H1 (cell line): ENCODE data around the gene ACTR5. TPM values are rescaled to one million over a fixed set of nuclear protein-coding genes. Genes with fewer than 3 reads are reported as not detected.

Experiments used
- CTCF ChIA-PET: fragments of 300-600 bp; sonication (Branson Sonifier 250); formaldehyde crosslinking; loops from one replicate; lab custom pipeline; 2021; ENCODE audit not compliant: partially characterized antibody; lab: Charles Lee
- POLR2A ChIA-PET: fragments of 300-600 bp; sonication (Branson Sonifier 250); formaldehyde crosslinking; loops from one replicate; lab custom pipeline; 2021; ENCODE audit warnings: inconsistent platforms; ENCODE audit not compliant: partially characterized antibody; lab: Charles Lee
- DNase-seq, 2 experiments: peaks; one replicate each; pipeline versions ENCODE4 v3.0.0 to v3.0.0-alpha.2; 2010 to 2022; ENCODE audit warnings: low spot score in 2 of 2, low read depth in 1 of 2, mixed read lengths in 1 of 2
- FAIRE-seq: peaks from 2 replicates; lab custom pipeline; 2011; peaks lifted over from hg19 to GRCh38; lab: Jason Lieb, UNC
- H2AFZ ChIP-seq: 2 replicates; pipeline ENCODE4 v1.8.1; 2012; ENCODE audit warnings: low read length, inconsistent platforms
- H2AK5ac ChIP-seq: 2 replicates; pipeline ENCODE4 v1.6.1; 2013; ENCODE audit warnings: low read depth, low read length
- H2BK120ac ChIP-seq: replicated peaks from 2 replicates; pipeline ENCODE3; 2013; ENCODE audit warnings: low read depth, low read length, inconsistent platforms
- H2BK12ac ChIP-seq: 2 replicates; pipeline ENCODE4 v1.6.1; 2013; ENCODE audit warnings: low read depth, low read length
- H2BK15ac ChIP-seq: 2 replicates; pipeline ENCODE4 v1.6.1; 2013; ENCODE audit warnings: low read length
- H2BK20ac ChIP-seq: 2 replicates; pipeline ENCODE4 v1.6.1; 2013; ENCODE audit warnings: low read length
- H2BK5ac ChIP-seq: 2 replicates; pipeline ENCODE4 v1.6.1; 2013; ENCODE audit warnings: low read depth, low read length
- H3K14ac ChIP-seq: 2 replicates; pipeline ENCODE4 v1.6.1; 2013; ENCODE audit warnings: inconsistent platforms; ENCODE audit not compliant: insufficient read length
- H3K18ac ChIP-seq: 2 replicates; pipeline ENCODE4 v1.6.1; 2013; ENCODE audit warnings: low read length; ENCODE audit errors: extremely low read depth
- H3K23ac ChIP-seq: 2 replicates; pipeline ENCODE4 v1.6.1; 2013; ENCODE audit warnings: inconsistent platforms; ENCODE audit not compliant: insufficient read length
- H3K23me2 ChIP-seq: 2 replicates; pipeline ENCODE4 v1.6.1; 2013; ENCODE audit warnings: low read depth, low read length
- H3K27ac ChIP-seq: 2 replicates; pipeline ENCODE4 v1.6.1; 2011; ENCODE audit warnings: low read depth, low read length, inconsistent platforms
- H3K27me3 ChIP-seq, 4 experiments: replicated peaks in 1 of 4; 1 replicate in 1 of 4; 2 replicates in 3 of 4; pipeline versions ENCODE4 v1.6.1 to v1.8.1; 2011 to 2013; ENCODE audit warnings: low read length in 3 of 4, mild to moderate bottlenecking in 3 of 4, inconsistent platforms in 2 of 4, mixed read lengths in 2 of 4, moderate library complexity in 1 of 4; ENCODE audit not compliant: control insufficient read depth in 3 of 4, insufficient read depth in 3 of 4; ENCODE audit errors: extremely low read depth in 1 of 4
- H3K36me3 ChIP-seq, 4 experiments: 2 replicates each; pipeline versions ENCODE4 v1.6.1 to v1.8.1; 2011 to 2013; ENCODE audit warnings: mild to moderate bottlenecking in 4 of 4, low read length in 3 of 4, moderate library complexity in 2 of 4, control low read depth in 1 of 4, inconsistent platforms in 1 of 4; ENCODE audit not compliant: insufficient read depth in 4 of 4, control insufficient read depth in 2 of 4
- H3K4ac ChIP-seq: replicated peaks from 2 replicates; pipeline ENCODE3; 2013; ENCODE audit warnings: low read length, low read depth, mixed read lengths, inconsistent platforms; ENCODE audit not compliant: insufficient read length
- H3K4me1 ChIP-seq, 4 experiments: replicated peaks in 1 of 4; 1 replicate in 1 of 4; 2 replicates in 3 of 4; pipeline versions ENCODE4 v1.6.1 to v1.8.1; 2011 to 2013; ENCODE audit warnings: low read length in 3 of 4, inconsistent platforms in 2 of 4, mixed read lengths in 1 of 4; ENCODE audit not compliant: insufficient read depth in 4 of 4, control insufficient read depth in 3 of 4
- H3K4me2 ChIP-seq, 2 experiments: 2 replicates each; pipeline versions ENCODE4 v1.6.1 to v1.8.1; 2011 to 2013; ENCODE audit warnings: low read depth in 2 of 2, low read length in 2 of 2, control low read depth in 1 of 2, inconsistent platforms in 1 of 2, mild to moderate bottlenecking in 1 of 2; ENCODE audit not compliant: insufficient read depth in 1 of 2
- H3K4me3 ChIP-seq, 4 experiments: fragments of 200-600, 300-600 bp in 1 of 4; sonication (generic), shearing (Covaris generic), sonication (Bioruptor Twin) in 1 of 4; 2 replicates each; pipeline versions ENCODE4 v1.5.1 to v1.8.1; 2011 to 2016; ENCODE audit warnings: low read length in 4 of 4, low read depth in 3 of 4, control low read depth in 2 of 4, inconsistent platforms in 2 of 4, mild to moderate bottlenecking in 2 of 4, mixed read lengths in 1 of 4, moderate library complexity in 1 of 4; ENCODE audit not compliant: insufficient read depth in 2 of 4; ENCODE audit errors: extremely low read depth in 1 of 4
- H3K56ac ChIP-seq: replicated peaks from 2 replicates; pipeline ENCODE3; 2013; ENCODE audit warnings: low read depth, mild to moderate bottlenecking, mixed read lengths, low read length, inconsistent platforms; ENCODE audit not compliant: insufficient read length
- H3K79me1 ChIP-seq: 2 replicates; pipeline ENCODE4 v1.6.1; 2013; ENCODE audit warnings: low read depth, low read length, control low read depth
- H3K79me2 ChIP-seq, 2 experiments: 2 replicates each; pipeline versions ENCODE4 v1.6.1 to v1.8.1; 2012 to 2013; ENCODE audit warnings: low read length in 2 of 2, mild to moderate bottlenecking in 2 of 2, inconsistent platforms in 1 of 2; ENCODE audit not compliant: insufficient read depth in 2 of 2, control insufficient read depth in 1 of 2
- H3K9ac ChIP-seq, 4 experiments: replicated peaks in 1 of 4; 1 replicate in 1 of 4; 2 replicates in 3 of 4; pipeline versions ENCODE4 v1.6.1 to v1.8.1; 2011 to 2013; ENCODE audit warnings: low read depth in 3 of 4, low read length in 3 of 4, control low read depth in 2 of 4, mild to moderate bottlenecking in 2 of 4, moderate library complexity in 2 of 4, inconsistent platforms in 1 of 4; ENCODE audit errors: extremely low read depth in 1 of 4
- H3K9me3 ChIP-seq, 2 experiments: 2 replicates each; pipeline versions ENCODE4 v1.6.1 to v1.8.1; 2012 to 2013; ENCODE audit warnings: mild to moderate bottlenecking in 2 of 2, moderate library complexity in 2 of 2, control low read depth in 1 of 2, inconsistent platforms in 1 of 2, low read depth in 1 of 2, low read length in 1 of 2, mixed read lengths in 1 of 2; ENCODE audit not compliant: insufficient read depth in 2 of 2
- H4K20me1 ChIP-seq, 2 experiments: replicated peaks in 1 of 2; 2 replicates each; pipeline versions ENCODE3 to v1.8.1; 2011 to 2013; ENCODE audit warnings: inconsistent platforms in 2 of 2, low read length in 2 of 2, mild to moderate bottlenecking in 1 of 2; ENCODE audit not compliant: insufficient read depth in 2 of 2, control insufficient read depth in 1 of 2
- H4K5ac ChIP-seq: 2 replicates; pipeline ENCODE4 v1.6.1; 2013; ENCODE audit warnings: low read length, low read depth, mixed read lengths, inconsistent platforms; ENCODE audit not compliant: insufficient read length
- H4K8ac ChIP-seq: 2 replicates; pipeline ENCODE4 v1.8.0; 2013; ENCODE audit warnings: mild to moderate bottlenecking, moderate library complexity, low read length, inconsistent platforms; ENCODE audit not compliant: insufficient read depth; ENCODE audit errors: extremely low read depth
- H4K91ac ChIP-seq: replicated peaks from 2 replicates; pipeline ENCODE3; 2013; ENCODE audit warnings: low read length, mixed read lengths, inconsistent platforms; ENCODE audit not compliant: insufficient read length
- KDM1A ChIP-seq: fragments of 200-600, 300-600 bp; sonication (generic); IDR thresholded peaks from 2 replicates; pipeline ENCODE4 v1.7.1; 2016; ENCODE audit warnings: mild to moderate bottlenecking, low read length, borderline replicate concordance
- KDM4A ChIP-seq: IDR thresholded peaks from one replicate; pipeline ENCODE4 v1.7.1; 2012; ENCODE audit warnings: low read depth, mild to moderate bottlenecking, moderate library complexity, low read length, inconsistent platforms; ENCODE audit not compliant: severe bottlenecking
- RNF2 ChIP-seq: fragments of 200-900, 300-1000 bp; sonication (generic); IDR thresholded peaks from 2 replicates; pipeline ENCODE4 v1.7.1; 2016; ENCODE audit warnings: borderline replicate concordance, low read depth, mild to moderate bottlenecking, antibody characterized with exemption, low read length; ENCODE audit not compliant: poor library complexity, severe bottlenecking; ENCODE audit errors: missing control alignments
- SIRT6 ChIP-seq: IDR thresholded peaks from one replicate; pipeline ENCODE4 v1.7.1; 2012; ENCODE audit warnings: low read length, inconsistent platforms
- WGBS, 2 experiments: shearing (Covaris generic) in 1 of 2; methylation state at CpG; one replicate each; pipeline versions ENCODE4 v1.1.6 to v1.1.7; 2013 to 2015; ENCODE audit warnings: low lambda C conversion rate in 2 of 2, mixed read lengths in 2 of 2, inconsistent platforms in 1 of 2, low coverage in 1 of 2, missing lambda C conversion rate in 1 of 2; ENCODE audit not compliant: insufficient replicate concordance in 2 of 2, insufficient coverage in 1 of 2, insufficient read length in 1 of 2; ENCODE audit errors: extremely low coverage in 1 of 2, missing lambda C conversion rate in 1 of 2; 5-methylcytosine and 5-hydroxymethylcytosine counted together
- polyA plus RNA-seq, 7 experiments: library from polyadenylated mRNA; depleted of rRNA in 3 of 7; stranded (reverse) in 5 of 7; unstranded in 2 of 7; fragments of >200 nt in 5 of 7; fragments of 200-250 nt in 2 of 7; gene quantifications; 1 replicate in 5 of 7; 2 replicates in 1 of 7; 4 replicates in 1 of 7; pipeline versions ENCODE4 v1.2.1 to v1.2.3, GENCODE V29; 2011 to 2013; ENCODE audit warnings: missing spikeins in 2 of 7, mixed read lengths in 2 of 7
- total RNA-seq: library from RNA; stranded (reverse); fragmentation: NEBNext Ultra II Directional; extraction: Animal tissue kit (Norgen Biotek cat#: 25700); gene quantifications from 2 replicates; pipeline ENCODE4 v1.2.1, GENCODE V29; 2021

Gene ACTR5
- total and polyA plus RNA-seq, 2 of the 8 experiments (the other 6 are each of a cell fraction or from before 2014, with no cell fraction given) = 10.4 to 14.4 TPM

DNA sequence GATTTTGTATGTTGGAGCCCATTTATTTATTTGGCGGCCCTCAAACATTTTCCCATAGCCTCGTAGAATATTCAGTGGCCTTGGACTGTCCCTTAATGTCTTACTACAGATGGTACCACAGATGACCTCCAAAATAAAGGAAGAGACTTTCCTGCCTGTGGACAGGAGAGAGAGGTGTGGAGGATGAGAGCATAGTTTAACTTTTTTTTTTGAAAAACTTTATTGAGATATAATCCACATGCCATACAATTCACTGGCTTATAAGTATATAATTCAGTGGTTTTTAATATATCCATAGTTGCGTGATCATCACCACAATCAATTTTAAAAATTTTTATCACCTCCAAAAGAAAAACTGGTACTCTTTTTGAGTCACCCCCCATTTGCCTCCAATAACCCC lies 52.6 kb downstream of the ACTR5 start:
- no peak overlapping the region for H3K4me2 ChIP-seq
- H3K18ac ChIP-seq = no peak overlapping the region
- H3K9ac ChIP-seq = no peak overlapping the region
- H4K8ac ChIP-seq = no peak overlapping the region
- no peaks in the 10 kb centered on the region for H3K9me3 ChIP-seq
- H3K36me3 ChIP-seq = no peaks in the 10 kb centered on the region
- no peak overlapping the region for H2BK20ac ChIP-seq
- H2AK5ac ChIP-seq = no peak overlapping the region
- DNase-seq = no peak
- no peak overlapping the region for H2BK15ac ChIP-seq
- H3K14ac ChIP-seq = no peak overlapping the region
- TF ChIP-seq KDM4A (no peak), KDM1A (no peak), RNF2 (no peak), SIRT6 (no peak)
- no peaks in the 10 kb centered on the region for H3K79me1 ChIP-seq
- no peak overlapping the region for H4K91ac ChIP-seq
- peak overlapping the region; percentile 22 for H2BK120ac ChIP-seq
- H2BK12ac ChIP-seq = no peak overlapping the region
- no peak overlapping the region for H3K4me3 ChIP-seq
- peaks cover 6% of the 10 kb centered on the region; the same call in 1 of the 2 replicates for H3K23me2 ChIP-seq
- H3K56ac ChIP-seq = no peak overlapping the region
- H3K27ac ChIP-seq = no peak overlapping the region
- no peak overlapping the region for H3K4ac ChIP-seq
- POLR2A ChIA-PET = no interaction called here
- H2BK5ac ChIP-seq = no peak overlapping the region
- no peak for FAIRE-seq
- H3K79me2 ChIP-seq = no peaks in the 10 kb centered on the region
- H2AFZ ChIP-seq = no peak overlapping the region
- WGBS, 2 experiments = 93% methylated on average over 3 of the region's 3 CpGs; no CpG with 5 or more reads in 1 of the 2 experiments
- H3K4me1 ChIP-seq = peaks cover 5 to 13% (median 10%) of the 10 kb centered on the region in 4 experiments; a peak in 6 of 7 replicates
- H4K20me1 ChIP-seq = no peaks in the 10 kb centered on the region
- CTCF ChIA-PET = interaction anchor here (1.4 kb wide), 1 partner anchor 60 kb away, joined by 4 read pairs; no protein-coding TSS in a partner anchor
- H3K27me3 ChIP-seq = no peaks in the 10 kb centered on the region
- no peak overlapping the region for H3K23ac ChIP-seq
- no peak overlapping the region for H4K5ac ChIP-seq
